ENCODE measurements around the gene AGR3.

Gene AGR3

DNA sequence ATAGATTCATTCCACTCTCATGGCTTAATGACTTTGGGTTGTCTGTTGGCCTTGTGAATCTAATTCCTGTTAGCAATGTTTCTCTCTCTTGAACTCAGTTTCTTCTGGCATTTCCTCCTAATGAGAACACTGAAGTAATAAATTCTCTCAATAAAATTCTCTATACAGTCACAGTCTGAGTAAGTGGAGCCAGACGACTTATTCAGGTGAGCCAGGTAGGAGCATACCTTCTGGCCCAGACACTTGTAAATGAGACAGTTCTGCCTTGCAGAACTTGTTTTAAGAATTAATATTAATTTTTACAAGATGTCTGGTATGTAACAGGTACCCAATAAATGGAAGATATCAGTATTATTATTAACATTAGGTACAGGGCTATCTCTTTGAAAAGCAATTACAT is 48.4 kb downstream of the AGR3 start:
- no peak for DNase-seq (ENCODE audit: low read depth in 2 of 2)

- no peak for DNase-seq (ENCODE audit: low read depth in 2 of 2)
Observed at GRCh38 chr7:16826060-16826459, 55.7 kb downstream of the AGR3 start.

DNA sequence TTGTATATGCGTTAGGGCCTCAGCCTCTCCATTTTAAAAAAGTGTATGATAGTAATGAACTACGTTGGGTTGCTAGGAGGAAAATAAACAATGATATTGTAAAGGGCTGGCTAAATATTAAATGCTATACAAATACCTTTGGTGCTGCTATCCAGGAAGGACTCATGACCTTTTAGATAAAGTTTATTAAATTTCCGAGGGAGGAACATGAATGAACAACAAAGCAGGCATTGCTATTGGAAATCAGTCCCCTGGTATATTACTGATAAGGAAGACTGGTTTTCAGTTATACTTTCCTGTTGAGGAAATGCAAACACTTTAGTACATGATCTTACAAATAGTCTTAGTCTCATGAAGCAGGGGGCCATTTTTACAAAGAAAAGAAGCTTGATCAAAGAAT is 59.8 kb downstream of the AGR3 start:
- no peak for DNase-seq (ENCODE audit: low read depth in 2 of 2)

DNA sequence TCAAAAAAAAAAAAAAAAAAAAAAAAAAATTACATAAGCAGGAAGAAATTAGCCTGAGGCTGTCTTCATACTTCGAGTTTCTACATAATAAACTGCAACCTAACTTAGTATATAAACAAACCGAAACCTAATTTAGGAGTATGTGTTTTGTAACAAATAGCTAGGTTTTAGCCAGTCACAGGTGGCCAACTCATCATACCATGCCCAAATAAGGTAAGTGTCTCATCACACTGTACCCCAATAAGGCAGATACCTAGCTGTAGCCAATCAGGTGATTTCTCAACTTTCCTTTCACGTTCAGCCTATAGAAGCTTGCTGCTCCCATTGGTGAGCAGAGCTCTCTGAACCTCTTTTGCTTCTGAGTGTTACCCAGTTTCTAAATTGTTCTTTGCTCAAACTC is 63.1 kb downstream of the AGR3 start:
- no peak for DNase-seq (ENCODE audit: low read depth in 2 of 2)

GRCh38 chr7:16817536-16817935 is 64.2 kb downstream of the AGR3 start:
- no peak for DNase-seq (ENCODE audit: low read depth in 2 of 2)

- no peak for DNase-seq (ENCODE audit: low read depth in 2 of 2)
Observed at GRCh38 chr7:16816824-16817223, 65.0 kb downstream of the AGR3 start.

GRCh38 chr7:16815001-16815400 is 66.8 kb downstream of the AGR3 start:
- DNase-seq (ENCODE audit: low read depth in 2 of 2): no peak

- no peak for DNase-seq (ENCODE audit: low read depth in 2 of 2)
Observed at GRCh38 chr7:16813232-16813616, 68.6 kb downstream of the AGR3 start.

DNA sequence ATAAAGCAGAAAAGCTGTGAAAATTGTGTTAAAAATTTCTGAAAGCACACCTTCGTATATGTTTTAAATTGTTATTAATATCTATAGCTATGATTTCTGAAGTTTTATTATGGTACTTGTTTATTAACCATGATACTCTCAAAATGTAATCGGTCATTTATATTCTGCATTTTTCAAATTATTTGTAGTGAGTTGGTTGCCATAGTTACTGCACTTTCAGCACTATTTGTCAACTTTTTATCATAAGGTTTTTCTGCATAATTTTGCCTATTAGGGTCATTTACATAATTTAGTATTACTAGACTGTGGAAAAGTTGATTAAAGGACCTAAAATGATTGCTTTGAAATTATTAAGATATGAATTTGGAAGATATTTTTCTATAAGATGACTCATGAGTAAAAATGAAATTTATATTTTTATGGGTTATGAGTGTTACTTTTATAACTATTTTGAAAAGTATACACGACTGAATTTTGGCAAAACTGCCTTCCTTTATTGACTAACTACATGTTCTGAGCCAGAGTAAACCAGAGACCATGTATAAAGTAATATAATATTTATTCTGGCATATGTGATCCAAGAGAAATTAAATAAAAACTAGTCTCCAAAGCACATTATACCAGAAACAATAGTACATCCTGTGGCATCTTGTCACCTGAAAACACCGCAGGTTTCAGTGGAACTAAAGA is 69.1 kb downstream of the AGR3 start:
- DNase-seq (ENCODE audit: low read depth in 2 of 2): no peak

DNA sequence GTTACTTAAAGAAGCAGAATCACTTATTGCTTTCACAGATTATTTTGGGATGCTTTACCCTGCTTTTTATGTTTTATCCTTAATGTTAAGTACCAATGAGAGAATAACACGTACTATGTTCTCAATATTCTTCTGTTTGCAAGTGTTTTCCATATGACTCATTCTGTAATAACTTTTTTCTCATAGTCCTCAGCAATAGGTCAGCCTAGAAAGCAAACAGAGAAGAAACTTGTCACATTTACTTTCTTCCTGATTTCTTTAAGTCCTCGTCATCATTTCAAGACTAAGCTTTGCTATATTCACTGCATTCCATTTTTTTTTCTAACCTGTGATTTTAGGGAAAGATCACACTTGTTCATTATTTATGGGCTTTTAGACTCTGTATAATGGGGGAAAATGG is 70.2 kb downstream of the AGR3 start:
- DNase-seq (ENCODE audit: low read depth in 2 of 2): no peak

GRCh38 chr7:16810573-16810972 is 71.2 kb downstream of the AGR3 start:
- no peak for DNase-seq (ENCODE audit: low read depth in 2 of 2)

- DNase-seq (ENCODE audit: low read depth in 2 of 2): no peak
Observed at GRCh38 chr7:16810112-16810511, 71.7 kb downstream of the AGR3 start.

Data from stimulated activated CD8-positive, alpha-beta memory T cell treated with anti-CD3 and anti-CD28 coated beads, Interleukin-2, amount 100 ng/mL, for 1 hour (primary cell).